CD14-positive monocyte (primary cell): ENCODE measurements around the gene SORBS2. TPM values are rescaled to one million over a fixed set of nuclear protein-coding genes. Genes with fewer than 3 reads are reported as not detected.

Experiments
- DNase-seq, 3 donors: peaks; one replicate each; pipeline ENCODE4 v3.0.0-alpha.2; 2011 to 2022
- H2AFZ ChIP-seq: 2 replicates; pipeline ENCODE4 v1.6.0; 2012; ENCODE audit warnings: mild to moderate bottlenecking, low read depth, low read length, inconsistent platforms; ENCODE audit not compliant: insufficient read depth, poor library complexity, severe bottlenecking
- H3K27ac ChIP-seq, 2 donors: 1 replicate in 1 of 2; 2 replicates in 1 of 2; pipeline ENCODE4 v1.5.1; 2012 to 2013; ENCODE audit warnings: low read length in 2 of 2, control low read depth in 1 of 2, inconsistent platforms in 1 of 2, low read depth in 1 of 2, mild to moderate bottlenecking in 1 of 2
- H3K27me3 ChIP-seq, 2 donors: one replicate each; pipeline versions ENCODE4 v1.6.0 to v1.6.1; 2011 to 2013; ENCODE audit warnings: low read length in 2 of 2; ENCODE audit not compliant: control insufficient read depth in 2 of 2, insufficient read depth in 2 of 2
- H3K36me3 ChIP-seq, 2 donors: replicated peaks in 1 of 2; 1 replicate in 1 of 2; 2 replicates in 1 of 2; pipeline versions ENCODE4 v1.5.1 to v1.6.1; 2012 to 2013; ENCODE audit warnings: low read length in 2 of 2, control low read depth in 1 of 2, inconsistent platforms in 1 of 2, mild to moderate bottlenecking in 1 of 2; ENCODE audit not compliant: insufficient read depth in 2 of 2, control insufficient read depth in 1 of 2
- H3K4me1 ChIP-seq, 2 donors: 1 replicate in 1 of 2; 2 replicates in 1 of 2; pipeline versions ENCODE4 v1.5.1 to v1.6.1; 2012 to 2013; ENCODE audit warnings: low read length in 2 of 2, control low read depth in 1 of 2, inconsistent platforms in 1 of 2, mild to moderate bottlenecking in 1 of 2, moderate library complexity in 1 of 2; ENCODE audit not compliant: insufficient read depth in 2 of 2, control insufficient read depth in 1 of 2
- H3K4me2 ChIP-seq: replicated peaks from 2 replicates; pipeline ENCODE3; 2012; ENCODE audit warnings: low read length, moderate library complexity, mild to moderate bottlenecking; ENCODE audit not compliant: poor library complexity, severe bottlenecking; ENCODE audit errors: extremely low read depth
- H3K4me3 ChIP-seq, 3 experiments: fragments of 200-600 bp in 1 of 3; sonication (generic) in 1 of 3; replicated peaks in 1 of 3; 1 replicate in 2 of 3; 2 replicates in 1 of 3; pipeline ENCODE4 v1.5.1; 2011 to 2013; ENCODE audit warnings: low read length in 3 of 3, mild to moderate bottlenecking in 3 of 3, control low read depth in 2 of 3, low read depth in 2 of 3, inconsistent platforms in 1 of 3, moderate library complexity in 1 of 3
- H3K79me2 ChIP-seq: 2 replicates; pipeline ENCODE4 v1.6.0; 2012; ENCODE audit warnings: mild to moderate bottlenecking, control low read depth, inconsistent platforms, low read length, moderate library complexity; ENCODE audit not compliant: insufficient read depth
- H3K9ac ChIP-seq: 2 replicates; pipeline ENCODE4 v1.6.0; 2017; ENCODE audit warnings: low read length, mild to moderate bottlenecking; ENCODE audit not compliant: insufficient read depth, poor library complexity, severe bottlenecking
- H3K9me3 ChIP-seq, 2 donors: replicated peaks in 1 of 2; 1 replicate in 1 of 2; 2 replicates in 1 of 2; pipeline versions ENCODE4 v1.5.1 to v1.6.1; 2012 to 2013; ENCODE audit warnings: low read length in 2 of 2, control low read depth in 1 of 2; ENCODE audit not compliant: control insufficient read depth in 1 of 2, insufficient read depth in 1 of 2
- H4K20me1 ChIP-seq: 2 replicates; pipeline ENCODE4 v1.6.0; 2012; ENCODE audit warnings: mild to moderate bottlenecking, low read length, control low read depth, moderate library complexity; ENCODE audit not compliant: insufficient read depth
- H3K27ac Mint-ChIP-seq, 7 donors: one replicate each; pipeline ENCODE4 v1.8.0; 2020; ENCODE audit warnings: mild to moderate bottlenecking in 7 of 7, mixed read lengths in 7 of 7, moderate library complexity in 6 of 7, inconsistent platforms in 2 of 7
- H3K27me3 Mint-ChIP-seq, 3 donors: one replicate each; pipeline ENCODE4 v1.8.0; 2021 to 2022; ENCODE audit warnings: low read depth in 3 of 3, mild to moderate bottlenecking in 3 of 3, mixed read lengths in 3 of 3, moderate library complexity in 3 of 3, inconsistent platforms in 1 of 3
- H3K36me3 Mint-ChIP-seq, 2 donors: one replicate each; pipeline ENCODE4 v1.8.0; 2020; ENCODE audit warnings: mixed read lengths in 2 of 2, inconsistent platforms in 1 of 2, mild to moderate bottlenecking in 1 of 2
- H3K4me1 Mint-ChIP-seq: one replicate; pipeline ENCODE4 v1.8.0; 2020; ENCODE audit warnings: mild to moderate bottlenecking, mixed read lengths
- H3K4me3 Mint-ChIP-seq, 2 donors: one replicate each; pipeline ENCODE4 v1.8.0; 2020; ENCODE audit warnings: mild to moderate bottlenecking in 2 of 2, mixed read lengths in 2 of 2, moderate library complexity in 1 of 2
- H3K9me3 Mint-ChIP-seq, 7 donors: one replicate each; pipeline ENCODE4 v1.8.0; 2020 to 2022; ENCODE audit warnings: mixed read lengths in 7 of 7, mild to moderate bottlenecking in 6 of 7, moderate library complexity in 6 of 7, inconsistent platforms in 2 of 7
- CTCF ChIP-seq: fragments of 200-600 bp; IDR thresholded peaks from one replicate; pipeline ENCODE4 v1.8.0; 2022; ENCODE audit warnings: antibody characterized with exemption, mild to moderate bottlenecking
- WGBS: methylation state at CpG from one replicate; pipeline ENCODE4 v1.1.5; 2013; ENCODE audit warnings: missing lambda C conversion rate; ENCODE audit not compliant: insufficient coverage; 5-methylcytosine and 5-hydroxymethylcytosine counted together
- intact Hi-C, 2 donors: fragments of 100-400 bp; cut with micrococcal nuclease; formaldehyde crosslinking; loops; one replicate each; pipeline versions ENCODE4 v1.15.0 to v1.15.1; 2023
- polyA plus RNA-seq, 3 donors: library from polyadenylated mRNA; depleted of rRNA in 1 of 3; unstranded in 2 of 3; stranded (reverse) in 1 of 3; fragments of 300-500 nt in 2 of 3; fragments of >200 nt in 1 of 3; fragmentation: Illumina TruSeq in 2 of 3; gene quantifications; 1 replicate in 2 of 3; 2 replicates in 1 of 3; pipeline ENCODE4 v1.2.3, GENCODE V29; 2012 to 2021

SORBS2 gene
- polyA plus RNA-seq, 3 donors = not detected

DNA sequence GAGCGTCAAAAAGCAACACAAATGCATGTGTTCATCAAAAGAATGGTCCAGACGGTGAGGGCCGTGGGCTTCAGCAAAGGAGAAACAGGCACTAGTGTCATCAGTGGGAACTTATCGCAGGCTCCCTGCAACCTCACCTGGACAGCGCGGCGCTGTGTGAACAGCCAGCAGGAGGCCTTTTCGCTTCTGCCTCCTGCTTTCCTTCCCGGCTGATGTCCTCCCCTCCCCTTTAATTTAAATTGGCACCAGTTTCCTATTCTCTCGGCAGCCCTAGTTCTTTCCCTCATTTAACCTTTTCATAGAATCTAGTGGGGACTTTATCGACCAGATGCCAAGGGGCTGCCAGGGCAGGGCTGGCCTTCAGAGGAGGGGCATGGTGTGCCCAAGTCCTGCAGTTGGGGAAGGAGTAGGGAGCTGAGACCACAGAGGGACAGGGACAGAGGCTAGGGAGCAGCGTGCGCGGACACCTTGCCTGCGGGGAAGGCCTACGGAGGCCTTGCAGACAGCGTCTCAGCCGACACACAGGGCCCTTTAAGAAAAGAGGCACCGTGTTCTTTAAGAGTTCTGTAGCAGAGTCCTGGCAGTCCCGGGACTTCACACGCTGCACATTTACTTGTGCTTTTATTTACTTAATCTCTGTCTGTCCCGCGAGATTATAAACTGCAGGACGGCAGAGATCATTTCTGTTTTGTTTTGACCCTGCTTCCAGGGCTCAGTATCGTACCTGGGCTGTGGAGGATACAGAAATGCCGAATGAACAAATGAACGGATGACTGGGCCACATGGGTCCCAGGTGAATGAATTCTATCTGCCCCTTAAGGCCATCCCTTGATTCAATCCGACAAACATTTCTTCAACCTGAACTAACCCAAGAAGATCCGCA, 8.4 kb upstream of the SORBS2 start:
- H3K9ac ChIP-seq = no peak overlapping the region
- no peak for TF ChIP-seq CTCF
- DNase-seq = no peak
- Mint-ChIP-seq H3K4me1 (no peaks in the 10 kb centered on the region), H3K27me3 (peaks cover 0 to 3% (median 2%) of the 10 kb centered on the region in 3 donors), H3K27ac (no peak overlapping the region), H3K4me3 (no peak overlapping the region), H3K36me3 (no peaks in the 10 kb centered on the region), H3K9me3 (peaks cover 0 to 9% (median 0%) of the 10 kb centered on the region in 7 donors)
- no peaks in the 10 kb centered on the region for H3K36me3 ChIP-seq
- no peaks in the 10 kb centered on the region for H4K20me1 ChIP-seq
- H3K79me2 ChIP-seq = no peaks in the 10 kb centered on the region
- no peak overlapping the region for H3K4me2 ChIP-seq
- intact Hi-C loops = no loop called here
- H3K27ac ChIP-seq = no peak overlapping the region
- H3K27me3 ChIP-seq = peaks cover 0 to 4% of the 10 kb centered on the region in 2 donors
- H2AFZ ChIP-seq = no peak overlapping the region
- H3K9me3 ChIP-seq = no peaks in the 10 kb centered on the region
- WGBS = 92% methylated on average over 25 of the region's 29 CpGs
- no peak overlapping the region for H3K4me3 ChIP-seq
- H3K4me1 ChIP-seq = no peaks in the 10 kb centered on the region

DNA sequence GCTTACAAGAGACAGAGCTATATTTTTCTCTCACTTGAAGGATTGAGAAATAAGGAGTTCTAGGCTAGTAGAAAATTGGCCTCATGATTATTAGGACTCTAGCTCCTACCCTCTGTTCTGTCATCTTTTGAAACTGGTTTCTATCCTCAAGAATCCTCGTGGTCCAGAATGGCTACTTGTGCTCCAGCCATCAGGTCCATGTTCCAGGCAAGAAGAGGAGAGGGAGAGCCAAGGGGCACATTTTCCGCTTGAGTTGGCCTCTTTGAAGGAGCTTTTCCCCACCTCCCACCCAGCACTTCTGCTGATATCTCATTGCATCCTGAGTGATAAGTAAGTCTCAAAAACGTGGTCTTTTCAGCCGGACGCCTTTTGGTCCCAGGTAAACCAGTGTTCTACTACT, 7.2 kb upstream of the SORBS2 start:
- no peak overlapping the region for H3K4me3 ChIP-seq

More for the DNA sequence above, 7.2 kb upstream of the SORBS2 start:
- DNase-seq = no peak
- Histone ChIP-seq H3K27me3 (peaks cover 0 to 4% of the 10 kb centered on the region in 2 donors), H2AFZ (no peak overlapping the region), H4K20me1 (no peaks in the 10 kb centered on the region), H3K79me2 (no peaks in the 10 kb centered on the region), H3K36me3 (no peaks in the 10 kb centered on the region), H3K4me2 (no peak overlapping the region), H3K4me1 (no peaks in the 10 kb centered on the region), H3K9me3 (no peaks in the 10 kb centered on the region), H3K9ac (no peak overlapping the region), H3K27ac (no peak overlapping the region)
- peaks cover 0 to 9% (median 0%) of the 10 kb centered on the region in 7 donors for H3K9me3 Mint-ChIP-seq
- no peak overlapping the region for H3K27ac Mint-ChIP-seq
- H3K27me3 Mint-ChIP-seq = peaks cover 0 to 3% (median 2%) of the 10 kb centered on the region in 3 donors
- no peak for TF ChIP-seq CTCF
- intact Hi-C loops = no loop called here
- H3K4me1 Mint-ChIP-seq = no peaks in the 10 kb centered on the region
- WGBS = 60% methylated on average over 1 of the region's 5 CpGs
- no peaks in the 10 kb centered on the region for H3K36me3 Mint-ChIP-seq
- no peak overlapping the region for H3K4me3 Mint-ChIP-seq
